Measurements from ENCODE around the gene PLPPR3. TPM values are rescaled to one million over a fixed set of nuclear protein-coding genes. Genes with fewer than 3 reads are reported as not detected.

Gene PLPPR3
- total RNA-seq, 6 experiments from 2014 or later: 0.09 TPM; not detected in 5

GRCh38 chr19:768424-768823 lies 53.3 kb downstream of the PLPPR3 start:
- H3K9me3 Mint-ChIP-seq: no peaks in the 10 kb centered on the region
- DNase-seq: peak; percentile 79
- peaks cover 6% of the 10 kb centered on the region for H3K4me1 Mint-ChIP-seq (ENCODE audit: low read depth)
- TF ChIP-seq CTCF (IDR thresholded peaks at IDR 0.05): no peak
- H3K4me3 Mint-ChIP-seq: peak overlapping the region; percentile 36; the same call in 1 of the 2 replicates
- no peaks in the 10 kb centered on the region for H3K27me3 Mint-ChIP-seq (ENCODE audit: insufficient read depth)
- 0 out of 2 replicates have a peak overlapping the region, but pooled peaks have one; percentile 40 for H3K27ac Mint-ChIP-seq
- no peaks in the 10 kb centered on the region for H3K36me3 Mint-ChIP-seq (ENCODE audit: low read depth)

DNA sequence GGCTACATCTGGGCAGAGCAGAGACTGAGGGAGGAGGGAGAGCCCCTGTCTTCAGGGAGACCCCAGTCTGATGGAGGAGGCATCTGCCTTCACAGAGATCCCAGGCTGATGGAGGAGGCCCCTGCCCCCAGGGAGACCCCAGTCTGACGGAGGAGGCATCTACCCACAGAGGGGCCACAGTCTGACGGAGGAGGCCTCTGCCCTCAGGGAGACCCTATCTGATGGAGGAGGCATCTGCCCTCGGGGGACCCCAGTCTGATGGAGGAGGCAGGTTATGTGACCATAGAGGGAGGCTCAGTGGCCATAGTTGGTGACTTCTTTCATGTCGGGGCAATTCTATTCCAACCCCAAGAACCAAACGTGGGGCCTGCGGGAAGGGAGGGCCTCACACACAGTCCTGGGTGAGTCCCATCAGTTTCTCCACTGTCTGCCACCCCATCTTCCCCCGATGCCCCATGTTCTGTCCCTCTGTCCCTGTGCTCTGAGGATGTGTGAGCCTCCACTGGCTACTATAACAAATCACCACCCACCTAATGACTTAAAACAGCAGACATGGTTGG lies 56.5 kb downstream of the PLPPR3 start:
- DNase-seq: no peak
- no peak overlapping the region for H3K4me3 Mint-ChIP-seq
- H3K27ac Mint-ChIP-seq: no peak overlapping the region
- no peaks in the 10 kb centered on the region for H3K36me3 Mint-ChIP-seq (ENCODE audit: low read depth)
- no peak for TF ChIP-seq CTCF (IDR thresholded peaks at IDR 0.05)
- peaks cover 4% of the 10 kb centered on the region; the same call in 1 of the 2 replicates for H3K27me3 Mint-ChIP-seq (ENCODE audit: insufficient read depth)
- H3K4me1 Mint-ChIP-seq (ENCODE audit: low read depth): peaks cover 6% of the 10 kb centered on the region
- no peaks in the 10 kb centered on the region for H3K9me3 Mint-ChIP-seq

- no peak overlapping the region for H3K27ac Mint-ChIP-seq
These were observed 57.5 kb downstream of the PLPPR3 start for GRCh38 chr19:764301-764700.

GRCh38 chr19:763869-764268 lies 57.9 kb downstream of the PLPPR3 start:
- no peak for DNase-seq
- Mint-ChIP-seq H3K27ac (no peak overlapping the region), H3K9me3 (peaks cover 10% of the 10 kb centered on the region), H3K4me1 (ENCODE audit: low read depth) (peaks cover 6% of the 10 kb centered on the region), H3K27me3 (ENCODE audit: insufficient read depth) (peaks cover 10% of the 10 kb centered on the region), H3K36me3 (ENCODE audit: low read depth) (peaks cover 6% of the 10 kb centered on the region), H3K4me3 (no peak overlapping the region)
- no peak for TF ChIP-seq CTCF (IDR thresholded peaks at IDR 0.05)

More at GRCh38 chr19:764301-764700, 57.5 kb downstream of the PLPPR3 start:
- Mint-ChIP-seq H3K4me1 (ENCODE audit: low read depth) (peaks cover 6% of the 10 kb centered on the region), H3K27me3 (ENCODE audit: insufficient read depth) (peaks cover 10% of the 10 kb centered on the region), H3K36me3 (ENCODE audit: low read depth) (peaks cover 5% of the 10 kb centered on the region), H3K9me3 (peaks cover 9% of the 10 kb centered on the region), H3K4me3 (no peak overlapping the region)
- TF ChIP-seq CTCF (IDR thresholded peaks at IDR 0.05): no peak
- no peak for DNase-seq

DNA sequence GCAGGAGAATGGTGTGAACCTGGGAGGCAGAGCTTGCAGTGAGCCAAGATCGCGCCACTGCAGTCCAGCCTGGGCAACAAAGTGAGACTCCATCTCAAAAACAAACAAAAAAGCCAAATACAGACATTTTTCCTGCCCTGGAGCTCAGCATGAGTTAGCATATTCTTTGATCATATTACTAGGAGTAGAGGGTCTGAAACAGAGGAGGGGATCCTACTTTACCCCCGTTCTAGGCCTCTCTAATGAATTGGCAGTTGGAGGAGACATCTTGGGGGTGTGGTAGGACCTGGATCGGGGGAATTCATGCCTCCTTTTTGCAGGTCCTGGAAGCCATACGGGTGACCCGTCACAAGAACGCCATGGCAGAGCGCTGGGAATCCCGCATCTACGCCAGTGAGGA lies 58.6 kb downstream of the PLPPR3 start:
- H3K27me3 Mint-ChIP-seq (ENCODE audit: insufficient read depth): peaks cover 10% of the 10 kb centered on the region
- TF ChIP-seq CTCF (IDR thresholded peaks at IDR 0.05): no peak
- no peak for DNase-seq
- no peak overlapping the region for H3K4me3 Mint-ChIP-seq
- peaks cover 12% of the 10 kb centered on the region for H3K36me3 Mint-ChIP-seq (ENCODE audit: low read depth)
- no peaks in the 10 kb centered on the region; the same call in 1 of the 2 replicates for H3K4me1 Mint-ChIP-seq (ENCODE audit: low read depth)
- H3K9me3 Mint-ChIP-seq: peaks cover 17% of the 10 kb centered on the region
- H3K27ac Mint-ChIP-seq: no peak overlapping the region

Small RNA genes within 50 kb of the gene (microRNA-seq; reads per million reads assigned to microRNA genes)
- gene MIR3187: 108 reads per million, percentile 49 among the genes with 10 or more reads in this experiment
- gene MIR4745: 58.7 reads per million, percentile 42 among the genes with 10 or more reads in this experiment

Other genes with a start within 250 kb of the PLPPR3 start
- 100 to 1,000 TPM; 422 to 534 (median 465) TPM for gene BSG, start 249.4 kb downstream of the PLPPR3 start, total RNA-seq (2021; fragmentation: NEBNext Ultra II Directional; extraction: Animal tissue kit (Norgen Biotek cat#: 25700))
- gene HCN2, start 232.1 kb downstream of the PLPPR3 start, total RNA-seq (2021; fragmentation: NEBNext Ultra II Directional; extraction: Animal tissue kit (Norgen Biotek cat#: 25700)): 1 to 10 TPM; 2.8 to 3.6 (median 3.1) TPM
- 10 to 100 TPM; 29.9 to 44.2 (median 34.7) TPM for gene POLRMT, start 188.4 kb downstream of the PLPPR3 start, total RNA-seq (2021; fragmentation: NEBNext Ultra II Directional; extraction: Animal tissue kit (Norgen Biotek cat#: 25700))
- under 1 TPM in 2 of 6 experiments, not detected in 4; 0.17 to 0.18 TPM for gene FGF22, start 182.1 kb downstream of the PLPPR3 start, total RNA-seq (2021; fragmentation: NEBNext Ultra II Directional; extraction: Animal tissue kit (Norgen Biotek cat#: 25700))
- gene RNF126, start 158.7 kb downstream of the PLPPR3 start, total RNA-seq (2021; fragmentation: NEBNext Ultra II Directional; extraction: Animal tissue kit (Norgen Biotek cat#: 25700)): 10 to 100 TPM; 35.8 to 39.2 (median 38.2) TPM
- 100 to 1,000 TPM in 3 of 6 experiments, 10 to 100 TPM in 3; 97.1 to 123 (median 101) TPM for gene FSTL3, start 145.6 kb downstream of the PLPPR3 start, total RNA-seq (2021; fragmentation: NEBNext Ultra II Directional; extraction: Animal tissue kit (Norgen Biotek cat#: 25700))
- not detected for gene PRSS57, start 126.5 kb downstream of the PLPPR3 start, total RNA-seq (2021; fragmentation: NEBNext Ultra II Directional; extraction: Animal tissue kit (Norgen Biotek cat#: 25700))
- gene PALM, start 113.0 kb downstream of the PLPPR3 start, total RNA-seq (2021; fragmentation: NEBNext Ultra II Directional; extraction: Animal tissue kit (Norgen Biotek cat#: 25700)): under 1 TPM in 2 of 6 experiments, not detected in 4; 0.14 to 0.15 TPM
- gene MISP, start 70.8 kb downstream of the PLPPR3 start, total RNA-seq (2021; fragmentation: NEBNext Ultra II Directional; extraction: Animal tissue kit (Norgen Biotek cat#: 25700)): under 1 TPM in 2 of 6 experiments, not detected in 4; 0.05 to 0.07 TPM
- gene PTBP1, start 24.5 kb downstream of the PLPPR3 start, total RNA-seq (2021; fragmentation: NEBNext Ultra II Directional; extraction: Animal tissue kit (Norgen Biotek cat#: 25700)): 100 to 1,000 TPM; 307 to 421 (median 380) TPM
- gene AZU1, start 5.9 kb upstream of the PLPPR3 start, total RNA-seq (2021; fragmentation: NEBNext Ultra II Directional; extraction: Animal tissue kit (Norgen Biotek cat#: 25700)): not detected
- gene PRTN3, start 19.0 kb upstream of the PLPPR3 start, total RNA-seq (2021; fragmentation: NEBNext Ultra II Directional; extraction: Animal tissue kit (Norgen Biotek cat#: 25700)): not detected
- under 1 TPM in 1 of 6 experiments, not detected in 5; 0.21 TPM for gene ELANE, start 30.3 kb upstream of the PLPPR3 start, total RNA-seq (2021; fragmentation: NEBNext Ultra II Directional; extraction: Animal tissue kit (Norgen Biotek cat#: 25700))
- 1 to 10 TPM in 3 of 6 experiments, under 1 TPM in 3; 0.84 to 1.7 (median 0.98) TPM for gene CFD, start 37.7 kb upstream of the PLPPR3 start, total RNA-seq (2021; fragmentation: NEBNext Ultra II Directional; extraction: Animal tissue kit (Norgen Biotek cat#: 25700))
- 10 to 100 TPM; 58.1 to 91.0 (median 70.9) TPM for gene MED16, start 71.2 kb upstream of the PLPPR3 start, total RNA-seq (2021; fragmentation: NEBNext Ultra II Directional; extraction: Animal tissue kit (Norgen Biotek cat#: 25700))
- gene RNU6-9, start 71.5 kb upstream of the PLPPR3 start, total RNA-seq (2021; fragmentation: NEBNext Ultra II Directional; extraction: Animal tissue kit (Norgen Biotek cat#: 25700)): not detected
- gene R3HDM4, start 91.3 kb upstream of the PLPPR3 start, total RNA-seq (2021; fragmentation: NEBNext Ultra II Directional; extraction: Animal tissue kit (Norgen Biotek cat#: 25700)): 10 to 100 TPM; 41.9 to 53.4 (median 45.9) TPM
- not detected for gene KISS1R, start 95.4 kb upstream of the PLPPR3 start, total RNA-seq (2021; fragmentation: NEBNext Ultra II Directional; extraction: Animal tissue kit (Norgen Biotek cat#: 25700))
- 10 to 100 TPM; 35.1 to 44.2 (median 38.4) TPM for gene ARID3A, start 104.1 kb upstream of the PLPPR3 start, total RNA-seq (2021; fragmentation: NEBNext Ultra II Directional; extraction: Animal tissue kit (Norgen Biotek cat#: 25700))
- gene WDR18, start 162.4 kb upstream of the PLPPR3 start, total RNA-seq (2021; fragmentation: NEBNext Ultra II Directional; extraction: Animal tissue kit (Norgen Biotek cat#: 25700)): 10 to 100 TPM; 47.5 to 55.8 (median 51.3) TPM
- under 1 TPM; 0.34 to 0.66 (median 0.41) TPM for gene GRIN3B, start 178.5 kb upstream of the PLPPR3 start, total RNA-seq (2021; fragmentation: NEBNext Ultra II Directional; extraction: Animal tissue kit (Norgen Biotek cat#: 25700))
- gene TMEM259, start 199.2 kb upstream of the PLPPR3 start, total RNA-seq (2021; fragmentation: NEBNext Ultra II Directional; extraction: Animal tissue kit (Norgen Biotek cat#: 25700)): 100 to 1,000 TPM; 127 to 164 (median 149) TPM
- gene RNU6-2, start 199.6 kb upstream of the PLPPR3 start, total RNA-seq (2021; fragmentation: NEBNext Ultra II Directional; extraction: Animal tissue kit (Norgen Biotek cat#: 25700)): not detected
- 100 to 1,000 TPM; 483 to 579 (median 507) TPM for gene CNN2, start 204.7 kb upstream of the PLPPR3 start, total RNA-seq (2021; fragmentation: NEBNext Ultra II Directional; extraction: Animal tissue kit (Norgen Biotek cat#: 25700))
- gene ABCA7, start 218.2 kb upstream of the PLPPR3 start, total RNA-seq (2021; fragmentation: NEBNext Ultra II Directional; extraction: Animal tissue kit (Norgen Biotek cat#: 25700)): 1 to 10 TPM; 4.6 to 8.1 (median 6.6) TPM
- under 1 TPM; 0.28 to 0.74 (median 0.60) TPM for gene ARHGAP45, start 245.2 kb upstream of the PLPPR3 start, total RNA-seq (2021; fragmentation: NEBNext Ultra II Directional; extraction: Animal tissue kit (Norgen Biotek cat#: 25700))

Measured in HFFc6 (cell line).